SK-N-MC (cell line): ENCODE measurements around the gene AHCTF1.
"Not testable (repeated sequence)": the region's sequence is repeated elsewhere in the genome, so short reads cannot be mapped to it uniquely, and the experiment has no call there.

Experiments
- DNase-seq: peaks from one replicate; pipeline ENCODE4 v3.0.0-alpha.2; 2011; ENCODE audit warnings: low read depth, low spot score
- H3K27ac ChIP-seq: fragments of 200-600 bp; sonication (generic); 2 replicates; pipeline ENCODE4 v1.5.1; 2016; ENCODE audit warnings: mixed run types
- H3K36me3 ChIP-seq: fragments of 200-600 bp; sonication (generic); 2 replicates; pipeline ENCODE4 v1.6.1; 2017; ENCODE audit warnings: antibody characterized with exemption, low read length, mixed read lengths; ENCODE audit not compliant: insufficient read depth
- H3K4me3 ChIP-seq: fragments of 200-600 bp; sonication (generic); 2 replicates; pipeline ENCODE4 v1.5.1; 2016
- H3K9ac ChIP-seq: fragments of 200-600 bp; sonication (generic); 2 replicates; pipeline ENCODE4 v1.8.0; 2017; ENCODE audit warnings: mixed run types, mixed read lengths; ENCODE audit not compliant: insufficient read length
- H3K9me3 ChIP-seq: fragments of 200-600 bp; sonication (generic); 2 replicates; pipeline ENCODE4 v1.6.1; 2017; ENCODE audit warnings: low read depth, mild to moderate bottlenecking, antibody characterized with exemption, low read length, moderate library complexity, mixed read lengths
- EZH2 ChIP-seq: fragments of 200-600 bp; sonication (generic); IDR thresholded peaks from one replicate; pipeline ENCODE4 v1.6.1; 2017; ENCODE audit warnings: antibody characterized with exemption
- FOXP2 ChIP-seq: optimal IDR thresholded peaks from 2 replicates; pipeline ENCODE3; 2011; ENCODE audit warnings: mild to moderate bottlenecking, moderate library complexity; ENCODE audit not compliant: insufficient read depth; ENCODE audit errors: extremely low read length, control extremely low read depth
- POLR2AphosphoS5 ChIP-seq: IDR thresholded peaks from 2 replicates; pipeline ENCODE4 v1.6.1; 2012; ENCODE audit warnings: mild to moderate bottlenecking, low read depth, low read length, borderline replicate concordance

The AHCTF1 gene

GRCh38 chr1:246907472-246907871 lies 24.3 kb downstream of the AHCTF1 start:
- H3K9ac ChIP-seq, result no peak overlapping the region
- H3K27ac ChIP-seq, result no peak overlapping the region
- H3K4me3 ChIP-seq, result no peak overlapping the region
- H3K9me3 ChIP-seq, result no peaks in the 10 kb centered on the region
- no peak for TF ChIP-seq POLR2AphosphoS5
- H3K36me3 ChIP-seq, result peaks cover 88% of the 10 kb centered on the region
- DNase-seq, result no peak

DNA sequence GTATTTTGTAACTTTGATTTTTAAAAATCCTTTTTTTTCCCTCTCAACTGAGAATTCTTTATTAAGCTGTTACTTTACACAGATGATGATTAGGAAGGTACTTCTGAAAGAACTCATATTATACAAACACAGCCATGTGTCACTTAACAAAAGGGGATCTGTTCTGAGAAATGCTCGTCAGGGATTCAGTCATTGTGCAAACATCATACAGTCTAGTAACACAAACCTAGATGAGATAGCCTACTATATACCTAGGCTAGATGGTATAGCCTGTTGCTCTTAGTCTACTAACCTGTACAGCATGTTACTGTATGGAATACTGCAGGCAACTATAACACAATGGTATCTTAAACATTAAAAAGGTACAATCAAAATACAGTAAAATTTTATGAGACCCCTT lies 24.9 kb downstream of the AHCTF1 start:
- TF ChIP-seq FOXP2, result no peak
- TF ChIP-seq POLR2AphosphoS5, result no peak
- TF ChIP-seq EZH2, result no peak
- no peak for DNase-seq
- no peak overlapping the region for H3K4me3 ChIP-seq
- H3K9ac ChIP-seq, result no peak overlapping the region
- H3K9me3 ChIP-seq, result no peaks in the 10 kb centered on the region
- no peak overlapping the region for H3K27ac ChIP-seq
- peaks cover 88% of the 10 kb centered on the region for H3K36me3 ChIP-seq

- TF ChIP-seq POLR2AphosphoS5, result no peak
- TF ChIP-seq EZH2, result no peak
- TF ChIP-seq FOXP2, result no peak
- no peak overlapping the region for H3K27ac ChIP-seq
These were observed 29.9 kb downstream of the AHCTF1 start for GRCh38 chr1:246901874-246902273.

DNA sequence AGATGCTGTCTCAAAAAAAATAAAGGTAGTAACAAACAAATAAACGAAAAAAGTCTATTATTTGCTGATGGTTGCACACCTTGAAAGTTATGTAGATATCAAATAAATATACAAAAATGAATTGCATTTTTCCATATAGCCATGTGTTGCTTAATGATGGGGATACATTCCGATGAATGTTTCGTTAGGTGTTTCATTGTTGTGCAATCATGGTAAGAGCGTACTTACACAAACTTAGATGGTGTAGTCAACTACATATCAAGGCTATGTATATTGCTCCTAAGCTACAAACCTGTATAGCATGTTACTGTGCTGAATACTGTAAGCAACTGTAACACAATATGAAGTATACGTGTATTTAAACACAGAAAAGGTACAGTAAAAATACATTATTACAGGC lies 34.4 kb downstream of the AHCTF1 start:
- H3K9ac ChIP-seq, result no peak overlapping the region
- H3K9me3 ChIP-seq, result no peaks in the 10 kb centered on the region
- DNase-seq, result no peak
- no peak for TF ChIP-seq POLR2AphosphoS5
- no peak for TF ChIP-seq EZH2
- no peak for TF ChIP-seq FOXP2
- peaks cover 87% of the 10 kb centered on the region for H3K36me3 ChIP-seq
- H3K27ac ChIP-seq, result no peak overlapping the region
- H3K4me3 ChIP-seq, result no peak overlapping the region

More at GRCh38 chr1:246901874-246902273, 29.9 kb downstream of the AHCTF1 start:
- Histone ChIP-seq H3K9me3 (no peaks in the 10 kb centered on the region), H3K9ac (no peak overlapping the region), H3K4me3 (no peak overlapping the region), H3K36me3 (peaks cover 91% of the 10 kb centered on the region)
- no peak for DNase-seq

DNA sequence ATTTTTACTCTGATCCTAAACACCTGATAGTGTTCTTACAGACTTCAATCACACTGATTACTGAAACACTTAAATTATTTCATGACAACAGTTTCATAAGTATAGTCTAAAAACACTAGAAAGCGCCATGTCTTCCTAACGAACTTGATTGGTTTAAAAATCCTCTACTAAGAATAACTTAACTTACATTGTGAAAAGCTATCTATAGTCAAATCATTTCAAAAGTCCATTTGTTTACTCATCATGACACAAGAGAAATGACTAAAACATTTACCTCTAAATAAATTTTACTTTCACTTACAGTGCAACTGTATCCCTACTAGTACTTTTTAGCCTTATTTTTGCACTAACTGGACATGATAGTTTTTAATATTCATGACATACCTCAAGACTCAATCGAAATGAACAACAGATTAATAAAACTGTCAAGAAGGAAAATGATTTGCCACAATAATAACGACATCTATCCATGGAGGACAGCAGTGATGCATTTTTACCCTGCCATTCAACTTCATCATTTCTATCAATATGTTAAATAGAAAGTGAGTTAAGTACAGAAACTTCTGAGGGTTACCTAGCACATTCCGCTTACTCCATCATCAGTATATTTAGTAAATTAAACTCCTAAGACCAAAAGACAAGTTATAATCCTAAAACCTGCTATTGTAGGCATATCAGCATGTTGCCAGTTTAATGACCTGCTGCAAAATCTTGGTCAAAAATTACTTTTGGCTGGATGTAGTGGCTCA lies 38.4 kb downstream of the AHCTF1 start:
- no peak overlapping the region for H3K4me3 ChIP-seq
- H3K36me3 ChIP-seq, result peaks cover 87% of the 10 kb centered on the region
- no peak overlapping the region for H3K27ac ChIP-seq
- no peak overlapping the region for H3K9ac ChIP-seq
- H3K9me3 ChIP-seq, result no peaks in the 10 kb centered on the region
- DNase-seq, result no peak
- TF ChIP-seq POLR2AphosphoS5 (no peak), EZH2 (no peak), FOXP2 (no peak)

- Histone ChIP-seq H3K36me3 (peaks cover 86% of the 10 kb centered on the region), H3K9me3 (no peaks in the 10 kb centered on the region), H3K9ac (no peak overlapping the region), H3K27ac (no peak overlapping the region), H3K4me3 (no peak overlapping the region)
- TF ChIP-seq FOXP2 (no peak), EZH2 (no peak), POLR2AphosphoS5 (no peak)
- no peak for DNase-seq
These were observed 40.6 kb downstream of the AHCTF1 start for GRCh38 chr1:246891105-246891504.

DNA sequence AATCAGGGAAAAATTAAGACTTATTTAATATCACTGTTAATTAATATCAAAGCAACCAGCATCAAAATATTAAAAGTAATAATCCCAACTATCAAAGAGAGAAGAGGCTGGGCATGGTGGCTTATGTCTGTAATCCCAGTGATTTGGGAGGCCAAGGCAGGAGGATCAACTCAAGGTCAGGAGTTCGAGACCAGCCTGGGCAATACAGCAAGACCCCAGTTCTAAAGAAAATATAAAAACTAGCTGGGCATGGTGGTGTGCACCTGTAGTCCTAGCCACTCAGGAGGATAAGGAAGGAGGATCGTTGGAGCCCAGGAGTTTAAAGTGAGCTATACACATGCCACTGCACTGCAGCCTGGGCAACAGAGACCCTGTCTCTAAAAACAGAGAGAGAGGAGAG lies 43.2 kb downstream of the AHCTF1 start:
- H3K9me3 ChIP-seq, result no peaks in the 10 kb centered on the region
- peaks cover 84% of the 10 kb centered on the region for H3K36me3 ChIP-seq
- DNase-seq, result no peak
- H3K4me3 ChIP-seq, result no peak overlapping the region
- TF ChIP-seq POLR2AphosphoS5, result no peak
- no peak for TF ChIP-seq FOXP2
- no peak for TF ChIP-seq EZH2
- no peak overlapping the region for H3K9ac ChIP-seq
- no peak overlapping the region for H3K27ac ChIP-seq

- peaks cover 80% of the 10 kb centered on the region for H3K36me3 ChIP-seq
- not testable (repeated sequence) for DNase-seq, H3K4me3 ChIP-seq, H3K27ac ChIP-seq, H3K9me3 ChIP-seq, H3K9ac ChIP-seq
These were observed 46.4 kb downstream of the AHCTF1 start for GRCh38 chr1:246885389-246885788.

- no peaks in the 10 kb centered on the region for H3K9me3 ChIP-seq
These were observed 53.2 kb downstream of the AHCTF1 start for GRCh38 chr1:246878551-246878950.

More at GRCh38 chr1:246878551-246878950, 53.2 kb downstream of the AHCTF1 start:
- TF ChIP-seq EZH2 (no peak), POLR2AphosphoS5 (no peak), FOXP2 (no peak)
- peaks cover 69% of the 10 kb centered on the region for H3K36me3 ChIP-seq
- no peak overlapping the region for H3K9ac ChIP-seq
- no peak overlapping the region for H3K4me3 ChIP-seq
- H3K27ac ChIP-seq, result no peak overlapping the region
- DNase-seq, result no peak
